Measurements from ENCODE around the gene FSD2.
A peak's percentile ranks its signal among the peaks of the same experiment; 100 is the strongest.

Gene FSD2, protein sequence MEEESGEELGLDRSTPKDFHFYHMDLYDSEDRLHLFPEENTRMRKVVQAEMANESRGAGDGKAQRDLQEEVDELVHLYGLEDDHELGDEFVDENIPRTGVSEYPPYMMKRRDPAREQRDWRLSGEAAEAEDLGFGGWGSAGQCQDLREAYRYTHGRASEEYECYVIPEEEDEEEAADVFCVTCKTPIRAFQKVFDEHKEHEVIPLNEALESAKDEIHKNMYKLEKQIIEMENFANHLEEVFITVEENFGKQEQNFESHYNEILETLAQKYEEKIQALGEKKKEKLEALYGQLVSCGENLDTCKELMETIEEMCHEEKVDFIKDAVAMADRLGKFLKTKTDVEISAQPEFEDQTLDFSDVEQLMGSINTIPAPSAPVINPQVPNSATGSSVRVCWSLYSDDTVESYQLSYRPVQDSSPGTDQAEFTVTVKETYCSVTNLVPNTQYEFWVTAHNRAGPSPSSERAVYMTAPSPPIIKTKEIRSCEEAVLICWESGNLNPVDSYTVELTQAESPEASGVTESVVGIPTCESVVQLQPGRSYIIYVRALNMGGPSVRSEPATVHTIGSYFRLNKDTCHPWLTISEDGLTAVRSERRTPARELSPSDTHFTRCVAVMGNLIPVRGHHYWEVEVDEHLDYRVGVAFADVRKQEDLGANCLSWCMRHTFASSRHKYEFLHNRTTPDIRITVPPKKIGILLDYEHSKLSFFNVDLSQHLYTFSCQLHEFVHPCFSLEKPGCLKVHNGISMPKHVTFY

DNA sequence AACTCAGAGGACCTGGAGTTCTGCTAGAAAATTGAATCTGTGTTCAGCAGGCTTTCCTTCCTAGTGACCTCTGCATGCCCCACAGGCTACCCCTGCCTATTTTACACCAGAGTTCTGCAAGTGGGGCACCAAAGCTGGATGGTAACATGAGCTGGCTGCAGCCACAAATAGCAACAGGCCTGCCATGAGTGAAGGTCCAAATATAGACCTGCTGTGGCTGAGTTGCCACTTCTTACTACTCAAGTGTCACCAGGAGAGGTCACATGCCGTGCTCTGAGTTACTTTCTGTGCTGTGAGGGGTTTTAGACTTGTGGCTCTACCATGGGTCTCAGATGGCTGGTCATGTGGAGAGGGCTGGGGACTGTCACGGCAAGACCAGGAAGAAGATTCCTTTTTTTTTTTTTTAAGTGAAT is at the start of gene FSD2:
Gene FSD2 (minus strand): TSS at position 76 of the 413 bp plus-strand sequence. CDS start 18,679 bp downstream, outside the sequence.
- Histone ChIP-seq H3K4me3 (ENCODE audit: low read length) (no peak within 1 kb of the TSS), H3K36me3 (ENCODE audit: control insufficient read depth, insufficient read depth, low read length) (no peaks in the 10 kb centered on the region), H3K27me3 (ENCODE audit: control insufficient read depth, insufficient read depth, low read length) (no peaks in the 10 kb centered on the region), H3K4me1 (ENCODE audit: control insufficient read depth, insufficient read depth, low read length) (no peaks in the 10 kb centered on the region), H3K9me3 (ENCODE audit: control insufficient read depth, insufficient read depth, low read length) (no peaks in the 10 kb centered on the region), H3K27ac (ENCODE audit: low read length) (no peak within 1 kb of the TSS)
- WGBS (ENCODE audit: insufficient coverage, insufficient read length) = no CpG with 5 or more reads among the region's 2 CpGs
- DNase-seq (ENCODE audit: low read depth, low spot score) = no peak

DNA sequence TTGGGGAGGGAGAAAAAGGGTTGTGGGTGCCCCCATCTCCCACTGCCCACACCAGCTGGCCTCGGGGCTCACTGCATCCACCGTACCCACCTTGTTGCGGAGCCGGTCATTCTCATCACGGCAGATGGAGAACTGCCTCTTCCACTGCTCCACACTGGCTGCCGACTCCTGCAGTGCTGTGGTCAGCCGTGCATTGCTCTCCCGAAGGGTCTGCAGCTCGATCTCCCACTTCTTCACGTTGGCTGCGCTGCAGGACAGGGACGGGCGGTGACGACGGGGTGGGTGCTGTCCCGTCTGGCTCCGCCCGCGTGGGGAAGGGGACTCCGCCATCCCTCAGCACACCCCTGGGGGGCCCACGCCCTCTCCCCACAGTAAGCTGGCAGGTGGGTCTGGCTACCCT is 48.7 kb upstream of the FSD2 start:
- no CpG with 5 or more reads among the region's 21 CpGs for WGBS (ENCODE audit: insufficient coverage, insufficient read length)

DNA sequence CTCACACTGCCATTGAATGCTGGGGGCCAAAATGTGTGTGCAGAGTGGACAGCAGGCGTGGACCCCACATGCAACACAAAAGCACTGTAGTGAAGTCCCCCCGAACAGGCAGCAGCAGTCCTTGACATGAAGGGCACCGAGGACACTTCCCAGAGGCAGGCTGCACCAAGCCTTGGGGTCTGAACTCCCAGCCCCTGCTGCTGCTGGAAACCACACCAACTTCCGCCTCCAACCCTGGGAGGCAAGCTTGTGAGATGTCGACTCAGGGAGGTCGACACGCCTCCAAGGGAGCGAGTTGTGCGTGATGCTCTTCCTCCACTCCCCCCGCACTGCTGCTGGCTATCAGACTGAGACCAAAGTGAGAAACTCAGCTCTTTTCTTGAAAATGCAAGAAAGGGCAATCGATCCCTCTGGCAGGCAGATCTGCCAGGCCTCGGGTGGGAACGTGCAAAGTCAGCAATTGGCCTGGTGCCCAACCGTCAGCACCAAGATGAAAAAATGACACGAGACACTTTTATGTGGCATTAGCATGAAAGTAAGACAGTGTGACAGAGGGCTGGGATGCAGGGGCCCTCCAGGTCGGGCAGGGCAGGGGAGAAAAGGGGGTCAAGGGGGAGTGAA is 47.2 kb upstream of the FSD2 start:
- Histone ChIP-seq H3K36me3 (ENCODE audit: control insufficient read depth, insufficient read depth, low read length) (no peaks in the 10 kb centered on the region), H3K9me3 (ENCODE audit: control insufficient read depth, insufficient read depth, low read length) (no peaks in the 10 kb centered on the region), H3K27me3 (ENCODE audit: control insufficient read depth, insufficient read depth, low read length) (no peaks in the 10 kb centered on the region), H3K27ac (ENCODE audit: low read length) (no peak overlapping the region), H3K4me1 (ENCODE audit: control insufficient read depth, insufficient read depth, low read length) (peaks cover 1% of the 10 kb centered on the region; the same call in 1 of the 2 replicates), H3K4me3 (ENCODE audit: low read length) (no peak overlapping the region)
- WGBS (ENCODE audit: insufficient coverage, insufficient read length) = no CpG with 5 or more reads among the region's 16 CpGs
- DNase-seq (ENCODE audit: low read depth, low spot score) = no peak

More for the DNA sequence above, 48.7 kb upstream of the FSD2 start:
- H3K4me1 ChIP-seq (ENCODE audit: control insufficient read depth, insufficient read depth, low read length) = peaks cover 1% of the 10 kb centered on the region; the same call in 1 of the 2 replicates
- no peak overlapping the region for H3K4me3 ChIP-seq (ENCODE audit: low read length)
- H3K27ac ChIP-seq (ENCODE audit: low read length) = no peak overlapping the region
- H3K9me3 ChIP-seq (ENCODE audit: control insufficient read depth, insufficient read depth, low read length) = no peaks in the 10 kb centered on the region
- DNase-seq (ENCODE audit: low read depth, low spot score) = no peak
- no peaks in the 10 kb centered on the region for H3K36me3 ChIP-seq (ENCODE audit: control insufficient read depth, insufficient read depth, low read length)
- H3K27me3 ChIP-seq (ENCODE audit: control insufficient read depth, insufficient read depth, low read length) = no peaks in the 10 kb centered on the region

DNA sequence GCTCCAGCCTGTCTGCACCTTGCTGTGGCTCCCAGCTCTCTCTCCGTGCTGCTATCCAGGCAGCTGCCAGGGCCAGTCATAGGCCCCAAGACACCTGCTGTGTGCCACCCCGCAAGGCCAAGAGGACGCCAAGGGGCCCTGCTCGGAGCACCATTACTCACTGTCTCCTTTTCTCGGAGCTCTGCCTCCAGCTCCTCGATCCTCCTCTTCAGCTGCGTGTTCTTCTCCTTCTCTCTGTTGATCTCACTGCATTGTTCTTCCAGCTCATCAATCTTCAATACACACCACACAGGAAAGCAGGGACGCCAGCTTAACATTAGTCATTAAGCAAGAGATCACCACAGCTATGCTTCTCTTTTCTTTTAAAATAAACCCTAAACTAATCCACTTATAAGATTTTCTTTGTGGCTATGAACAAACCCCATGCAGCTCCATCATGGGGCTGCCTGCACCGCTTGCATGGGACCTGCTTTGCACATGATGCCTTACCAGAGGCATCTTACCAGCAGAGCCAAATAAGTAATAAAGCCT is 46.2 kb upstream of the FSD2 start:
- Histone ChIP-seq H3K27me3 (ENCODE audit: control insufficient read depth, insufficient read depth, low read length) (no peaks in the 10 kb centered on the region), H3K4me1 (ENCODE audit: control insufficient read depth, insufficient read depth, low read length) (peaks cover 1% of the 10 kb centered on the region; the same call in 1 of the 2 replicates), H3K36me3 (ENCODE audit: control insufficient read depth, insufficient read depth, low read length) (no peaks in the 10 kb centered on the region), H3K27ac (ENCODE audit: low read length) (no peak overlapping the region), H3K4me3 (ENCODE audit: low read length) (no peak overlapping the region), H3K9me3 (ENCODE audit: control insufficient read depth, insufficient read depth, low read length) (no peaks in the 10 kb centered on the region)
- DNase-seq (ENCODE audit: low read depth, low spot score) = no peak
- no CpG with 5 or more reads among the region's 9 CpGs for WGBS (ENCODE audit: insufficient coverage, insufficient read length)

DNA sequence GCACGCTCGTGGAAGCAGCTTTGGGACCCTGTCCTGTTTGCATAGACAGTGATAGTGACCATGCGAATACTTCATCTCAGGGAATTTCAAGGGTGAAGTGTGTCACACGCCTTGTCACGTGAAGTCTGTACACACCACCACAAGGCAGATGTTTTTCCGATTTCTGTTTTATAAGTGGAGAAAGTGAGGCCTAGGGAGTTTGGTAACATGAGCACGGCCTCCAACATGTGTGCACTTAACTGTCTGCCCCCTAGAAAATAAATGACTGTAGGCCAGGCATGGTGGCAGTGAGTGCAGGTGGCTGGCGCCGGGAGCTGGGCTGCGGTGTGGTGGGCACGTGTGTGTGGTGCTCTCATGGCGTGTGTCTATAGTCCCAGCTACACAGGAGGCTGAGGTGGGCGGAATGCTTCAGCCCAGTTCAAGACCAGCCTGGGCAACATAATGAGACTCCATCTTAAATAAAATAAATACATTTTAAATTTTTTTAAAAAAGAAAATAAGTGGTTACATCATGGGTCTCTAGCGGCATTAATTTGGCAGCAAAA is 45.5 kb upstream of the FSD2 start:
- no peaks in the 10 kb centered on the region for H3K36me3 ChIP-seq (ENCODE audit: control insufficient read depth, insufficient read depth, low read length)
- H3K27ac ChIP-seq (ENCODE audit: low read length) = no peak overlapping the region
- peaks cover 1% of the 10 kb centered on the region; the same call in 1 of the 2 replicates for H3K4me1 ChIP-seq (ENCODE audit: control insufficient read depth, insufficient read depth, low read length)
- no peak overlapping the region for H3K4me3 ChIP-seq (ENCODE audit: low read length)
- no peaks in the 10 kb centered on the region for H3K27me3 ChIP-seq (ENCODE audit: control insufficient read depth, insufficient read depth, low read length)
- no peak for DNase-seq (ENCODE audit: low read depth, low spot score)
- no CpG with 5 or more reads among the region's 14 CpGs for WGBS (ENCODE audit: insufficient coverage, insufficient read length)
- H3K9me3 ChIP-seq (ENCODE audit: control insufficient read depth, insufficient read depth, low read length) = no peaks in the 10 kb centered on the region

DNA sequence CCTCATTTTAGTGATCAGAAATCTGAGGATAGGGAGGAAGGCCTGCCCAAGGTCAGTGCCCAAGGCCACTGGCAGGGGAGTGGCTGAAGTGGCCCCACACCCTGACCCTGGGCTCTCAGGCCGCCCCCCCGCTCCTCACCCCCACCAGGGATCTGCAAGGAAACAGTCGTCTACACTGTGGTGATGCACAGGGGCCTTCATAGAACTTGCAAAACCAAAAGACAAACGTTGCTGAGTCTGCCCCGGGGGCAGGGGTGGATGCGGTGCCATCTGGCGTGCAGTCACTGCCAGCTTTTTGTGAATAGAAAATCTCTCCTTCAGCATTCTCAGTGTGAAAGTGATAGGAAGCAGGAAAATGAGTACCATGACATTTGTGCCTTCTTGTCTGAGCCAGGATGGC is 44.9 kb upstream of the FSD2 start:
- H3K27ac ChIP-seq (ENCODE audit: low read length) = no peak overlapping the region
- H3K4me1 ChIP-seq (ENCODE audit: control insufficient read depth, insufficient read depth, low read length) = peaks cover 1% of the 10 kb centered on the region; the same call in 1 of the 2 replicates
- no peaks in the 10 kb centered on the region for H3K27me3 ChIP-seq (ENCODE audit: control insufficient read depth, insufficient read depth, low read length)
- H3K36me3 ChIP-seq (ENCODE audit: control insufficient read depth, insufficient read depth, low read length) = no peaks in the 10 kb centered on the region
- no CpG with 5 or more reads among the region's 7 CpGs for WGBS (ENCODE audit: insufficient coverage, insufficient read length)
- no peak overlapping the region for H3K4me3 ChIP-seq (ENCODE audit: low read length)
- DNase-seq (ENCODE audit: low read depth, low spot score) = no peak
- no peaks in the 10 kb centered on the region for H3K9me3 ChIP-seq (ENCODE audit: control insufficient read depth, insufficient read depth, low read length)

DNA sequence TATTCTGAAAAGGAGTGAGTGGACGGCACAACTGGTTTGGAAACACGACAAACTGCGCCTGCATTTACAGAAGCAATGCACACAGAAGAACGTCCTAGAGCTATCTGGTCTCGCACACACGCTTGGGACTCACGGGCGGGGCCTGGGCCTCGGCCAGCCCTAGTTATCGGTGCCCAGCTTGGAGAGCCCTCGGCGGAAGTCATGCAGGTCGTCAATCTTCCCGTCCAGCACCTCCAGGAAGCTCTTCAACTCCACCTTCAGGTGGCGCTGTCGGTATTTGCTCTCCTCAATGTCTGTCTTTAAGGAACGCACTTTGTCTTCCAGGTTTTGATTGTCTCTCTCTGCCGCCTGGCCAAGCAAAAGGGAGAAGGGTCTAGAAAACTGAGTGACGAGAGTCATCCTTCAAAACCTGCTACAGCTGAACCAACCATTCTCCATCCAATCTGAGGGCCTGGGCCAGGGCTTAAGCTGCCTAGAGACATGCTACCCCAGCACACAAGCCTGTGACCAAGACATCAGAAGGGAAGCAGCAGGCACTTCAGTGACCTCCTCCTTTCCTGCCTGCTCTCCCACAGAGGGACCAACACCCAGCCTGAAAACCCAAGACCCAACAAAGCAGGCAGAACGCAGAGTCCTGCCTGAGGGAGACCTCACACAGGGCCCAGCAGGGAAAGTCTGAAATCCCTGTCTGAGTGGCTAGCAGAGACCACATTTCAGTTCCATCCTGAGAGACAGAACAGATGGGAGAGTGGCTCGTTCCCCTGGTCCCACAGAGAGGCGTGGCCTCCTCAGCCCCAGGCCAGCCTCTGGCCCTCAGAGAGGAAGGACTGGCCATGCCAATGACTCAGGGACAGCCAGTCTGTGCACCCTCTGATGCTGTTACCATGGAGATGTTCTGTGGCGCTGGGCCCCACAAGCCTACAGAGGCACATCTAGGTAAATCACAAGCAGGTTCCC is 44.0 kb upstream of the FSD2 start:
- Histone ChIP-seq H3K4me3 (ENCODE audit: low read length) (no peak overlapping the region), H3K27me3 (ENCODE audit: control insufficient read depth, insufficient read depth, low read length) (no peaks in the 10 kb centered on the region), H3K27ac (ENCODE audit: low read length) (no peak overlapping the region), H3K9me3 (ENCODE audit: control insufficient read depth, insufficient read depth, low read length) (no peaks in the 10 kb centered on the region), H3K36me3 (ENCODE audit: control insufficient read depth, insufficient read depth, low read length) (no peaks in the 10 kb centered on the region), H3K4me1 (ENCODE audit: control insufficient read depth, insufficient read depth, low read length) (peaks cover 1% of the 10 kb centered on the region; the same call in 1 of the 2 replicates)
- peak; percentile 88 for DNase-seq (ENCODE audit: low read depth, low spot score)
- no CpG with 5 or more reads among the region's 23 CpGs for WGBS (ENCODE audit: insufficient coverage, insufficient read length)

DNA sequence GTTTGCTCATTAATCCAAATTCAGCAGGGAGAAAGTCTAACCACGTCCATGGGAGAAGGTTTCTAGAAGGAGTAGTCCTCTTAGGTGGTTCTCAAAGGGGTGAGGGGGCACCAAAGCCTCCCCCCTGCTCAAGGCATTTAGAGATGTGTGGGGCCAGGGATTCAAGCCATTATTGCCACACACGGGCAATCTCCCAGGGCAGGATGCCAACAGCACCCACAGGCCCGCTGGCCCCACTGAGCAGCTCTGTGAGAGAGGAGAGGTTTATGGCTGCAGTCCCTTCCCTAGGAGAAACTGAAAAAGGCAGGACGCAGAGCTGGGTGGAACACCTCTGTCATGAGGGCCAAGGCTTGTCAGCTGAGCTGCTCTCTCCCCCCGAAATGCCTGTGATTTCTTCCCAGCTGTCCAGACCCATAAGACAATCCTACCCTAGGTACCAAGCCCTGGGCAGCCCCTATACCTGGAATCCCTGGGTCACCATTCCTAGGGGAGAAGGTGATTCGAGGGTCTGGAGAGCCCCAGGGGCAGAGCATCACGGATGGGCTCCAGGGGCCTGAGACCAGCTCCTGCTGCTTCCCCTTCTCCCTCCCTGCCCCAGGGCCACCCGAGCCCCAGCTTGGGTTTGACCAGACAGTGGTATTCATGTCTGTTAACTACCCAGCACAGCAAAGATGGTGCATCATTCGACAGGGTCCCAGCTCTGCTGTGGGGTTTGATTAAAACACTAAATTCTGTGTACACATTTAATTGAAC is 42.5 kb upstream of the FSD2 start:
- WGBS (ENCODE audit: insufficient coverage, insufficient read length) = no CpG with 5 or more reads among the region's 9 CpGs
- no peaks in the 10 kb centered on the region for H3K27me3 ChIP-seq (ENCODE audit: control insufficient read depth, insufficient read depth, low read length)
- peaks cover 1% of the 10 kb centered on the region; the same call in 1 of the 2 replicates for H3K4me1 ChIP-seq (ENCODE audit: control insufficient read depth, insufficient read depth, low read length)
- H3K4me3 ChIP-seq (ENCODE audit: low read length) = no peak overlapping the region
- H3K9me3 ChIP-seq (ENCODE audit: control insufficient read depth, insufficient read depth, low read length) = no peaks in the 10 kb centered on the region
- H3K36me3 ChIP-seq (ENCODE audit: control insufficient read depth, insufficient read depth, low read length) = no peaks in the 10 kb centered on the region
- H3K27ac ChIP-seq (ENCODE audit: low read length) = no peak overlapping the region
- DNase-seq (ENCODE audit: low read depth, low spot score) = no peak

DNA sequence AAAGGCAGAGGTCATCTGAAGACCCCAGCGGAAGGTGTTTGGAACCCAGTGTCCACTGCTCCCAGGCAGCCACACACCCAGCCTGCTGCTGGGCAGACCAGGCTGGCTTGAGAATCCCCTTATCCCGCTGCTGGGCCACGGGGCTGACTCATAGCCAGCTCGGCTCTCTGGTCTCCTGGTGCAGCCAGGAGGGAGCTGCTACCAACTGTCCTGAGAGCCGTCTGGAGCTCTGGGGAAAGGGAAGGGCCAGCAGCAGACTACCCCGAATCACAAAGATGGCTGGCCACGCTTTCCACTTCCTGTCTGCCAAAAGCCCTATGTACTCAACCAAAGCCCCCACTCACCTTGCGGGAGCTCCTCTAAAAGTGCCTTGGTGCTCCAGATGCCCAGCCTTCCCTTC is 41.8 kb upstream of the FSD2 start:
- DNase-seq (ENCODE audit: low read depth, low spot score) = no peak
- Histone ChIP-seq H3K27ac (ENCODE audit: low read length) (no peak overlapping the region), H3K4me1 (ENCODE audit: control insufficient read depth, insufficient read depth, low read length) (peaks cover 1% of the 10 kb centered on the region; the same call in 1 of the 2 replicates), H3K9me3 (ENCODE audit: control insufficient read depth, insufficient read depth, low read length) (no peaks in the 10 kb centered on the region), H3K36me3 (ENCODE audit: control insufficient read depth, insufficient read depth, low read length) (no peaks in the 10 kb centered on the region), H3K27me3 (ENCODE audit: control insufficient read depth, insufficient read depth, low read length) (no peaks in the 10 kb centered on the region), H3K4me3 (ENCODE audit: low read length) (no peak overlapping the region)
- WGBS (ENCODE audit: insufficient coverage, insufficient read length) = no CpG with 5 or more reads among the region's 8 CpGs
